Measurements from ENCODE around the gene COLEC12.

COLEC12 gene

GRCh38 chr18:419541-420175, 80.8 kb downstream of the COLEC12 start:
- TF ChIP-seq, protein P1, sequence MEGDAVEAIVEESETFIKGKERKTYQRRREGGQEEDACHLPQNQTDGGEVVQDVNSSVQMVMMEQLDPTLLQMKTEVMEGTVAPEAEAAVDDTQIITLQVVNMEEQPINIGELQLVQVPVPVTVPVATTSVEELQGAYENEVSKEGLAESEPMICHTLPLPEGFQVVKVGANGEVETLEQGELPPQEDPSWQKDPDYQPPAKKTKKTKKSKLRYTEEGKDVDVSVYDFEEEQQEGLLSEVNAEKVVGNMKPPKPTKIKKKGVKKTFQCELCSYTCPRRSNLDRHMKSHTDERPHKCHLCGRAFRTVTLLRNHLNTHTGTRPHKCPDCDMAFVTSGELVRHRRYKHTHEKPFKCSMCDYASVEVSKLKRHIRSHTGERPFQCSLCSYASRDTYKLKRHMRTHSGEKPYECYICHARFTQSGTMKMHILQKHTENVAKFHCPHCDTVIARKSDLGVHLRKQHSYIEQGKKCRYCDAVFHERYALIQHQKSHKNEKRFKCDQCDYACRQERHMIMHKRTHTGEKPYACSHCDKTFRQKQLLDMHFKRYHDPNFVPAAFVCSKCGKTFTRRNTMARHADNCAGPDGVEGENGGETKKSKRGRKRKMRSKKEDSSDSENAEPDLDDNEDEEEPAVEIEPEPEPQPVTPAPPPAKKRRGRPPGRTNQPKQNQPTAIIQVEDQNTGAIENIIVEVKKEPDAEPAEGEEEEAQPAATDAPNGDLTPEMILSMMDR (IDR thresholded peaks at IDR 0.05; ENCODE audit: low read depth, low read length), result no peak
- H3K4me3 ChIP-seq (ENCODE audit: low read depth, low read length), result no peak overlapping the region
- DNase-seq (ENCODE audit: low read depth, low spot score), result no peak
- in situ Hi-C loops (cut with HindIII; ENCODE audit: low sequenced_read_pairs), result no loop called here

GRCh38 chr18:417495-417894, 83.0 kb downstream of the COLEC12 start:
- in situ Hi-C loops (cut with HindIII; ENCODE audit: low sequenced_read_pairs), result no loop called here
- TF ChIP-seq, protein P1 (IDR thresholded peaks at IDR 0.05; ENCODE audit: low read depth, low read length), result no peak
- DNase-seq (ENCODE audit: low read depth, low spot score), result no peak
- H3K4me3 ChIP-seq (ENCODE audit: low read depth, low read length), result no peak overlapping the region

GRCh38 chr18:416930-417329, 83.6 kb downstream of the COLEC12 start:
- TF ChIP-seq, protein P1 (IDR thresholded peaks at IDR 0.05; ENCODE audit: low read depth, low read length), result no peak
- no peak overlapping the region for H3K4me3 ChIP-seq (ENCODE audit: low read depth, low read length)

GRCh38 chr18:415617-416612, 84.6 kb downstream of the COLEC12 start:
- TF ChIP-seq, protein P1 (IDR thresholded peaks at IDR 0.05; ENCODE audit: low read depth, low read length), result no peak
- no peak overlapping the region for H3K4me3 ChIP-seq (ENCODE audit: low read depth, low read length)
- in situ Hi-C loops (cut with HindIII; ENCODE audit: low sequenced_read_pairs), result no loop called here
- peak; percentile 78 for DNase-seq (ENCODE audit: low read depth, low spot score)

More at GRCh38 chr18:416930-417329, 83.6 kb downstream of the COLEC12 start:
- in situ Hi-C loops (cut with HindIII; ENCODE audit: low sequenced_read_pairs), result no loop called here
- no peak for DNase-seq (ENCODE audit: low read depth, low spot score)

GRCh38 chr18:415047-415446, 85.5 kb downstream of the COLEC12 start:
- in situ Hi-C loops (cut with HindIII; ENCODE audit: low sequenced_read_pairs), result no loop called here
- no peak for DNase-seq (ENCODE audit: low read depth, low spot score)
- no peak overlapping the region for H3K4me3 ChIP-seq (ENCODE audit: low read depth, low read length)
- TF ChIP-seq, protein P1 (IDR thresholded peaks at IDR 0.05; ENCODE audit: low read depth, low read length), result no peak

- H3K4me3 ChIP-seq (ENCODE audit: low read depth, low read length), result no peak overlapping the region
- peak; percentile 25 for DNase-seq (ENCODE audit: low read depth, low spot score)
- in situ Hi-C loops (cut with HindIII; ENCODE audit: low sequenced_read_pairs), result no loop called here
- TF ChIP-seq, protein P1 (IDR thresholded peaks at IDR 0.05; ENCODE audit: low read depth, low read length), result no peak
These were observed 87.3 kb downstream of the COLEC12 start for GRCh38 chr18:413233-413632.
